Esophagus muscularis mucosa (tissue), 4 donors: ENCODE measurements around the gene LARGE1. TPM values are rescaled to one million over a fixed set of nuclear protein-coding genes. Genes with fewer than 3 reads are reported as not detected.

ENCODE experiments used
- DNase-seq: peaks from one replicate; pipeline ENCODE4 v3.0.0-alpha.2; 2017; ENCODE audit errors: extremely low spot score
- H3K27ac ChIP-seq, 4 donors: fragments of 200-600 bp; sonication (generic); replicated peaks in 1 of 4; 1 replicate in 3 of 4; 2 replicates in 1 of 4; pipeline ENCODE4 v1.5.1; 2016 to 2019; ENCODE audit warnings: mild to moderate bottlenecking in 1 of 4
- H3K27me3 ChIP-seq, 4 donors: fragments of 200-600 bp; sonication (generic); one replicate each; pipeline versions ENCODE4 v1.5.1 to v1.6.0; 2016 to 2019
- H3K36me3 ChIP-seq, 4 donors: fragments of 200-600 bp; sonication (generic); one replicate each; pipeline ENCODE4 v1.5.1; 2016 to 2019
- H3K4me1 ChIP-seq, 4 donors: fragments of 200-600 bp; sonication (generic); one replicate each; pipeline ENCODE4 v1.5.1; 2016 to 2019
- H3K4me3 ChIP-seq, 4 donors: fragments of 200-600 bp; sonication (generic); 1 replicate in 2 of 4; 2 replicates in 2 of 4; pipeline ENCODE4 v1.5.1; 2016 to 2019; ENCODE audit warnings: mild to moderate bottlenecking in 4 of 4, moderate library complexity in 1 of 4
- H3K9me3 ChIP-seq, 4 donors: fragments of 200-600 bp; sonication (generic); 1 replicate in 3 of 4; 2 replicates in 1 of 4; pipeline ENCODE4 v1.5.1; 2016 to 2019
- CTCF ChIP-seq, 3 experiments: fragments of 200-600 bp in 2 of 3; fragments of 450-650 bp in 1 of 3; sonication (generic) in 2 of 3; IDR thresholded peaks; one replicate each; pipeline ENCODE4 v1.5.1; 2017 to 2019; ENCODE audit warnings: antibody characterized with exemption in 3 of 3, mild to moderate bottlenecking in 2 of 3, moderate library complexity in 1 of 3
- EP300 ChIP-seq: sonication (generic); formaldehyde crosslinking; IDR thresholded peaks from one replicate; pipeline ENCODE4 v1.6.1; 2017; ENCODE audit warnings: antibody characterized with exemption
- POLR2A ChIP-seq: fragments of 450-650 bp; IDR thresholded peaks from one replicate; pipeline ENCODE4 v1.6.1; 2017; ENCODE audit warnings: antibody characterized with exemption, moderate library complexity, mild to moderate bottlenecking, low read depth
- POLR2AphosphoS5 ChIP-seq, 2 donors: sonication (generic); formaldehyde crosslinking; IDR thresholded peaks; one replicate each; pipeline ENCODE4 v1.6.1; 2017; ENCODE audit warnings: antibody characterized with exemption in 2 of 2
- WGBS: methylation state at CpG from one replicate; pipeline ENCODE4 v1.1.5; 2018; 5-methylcytosine and 5-hydroxymethylcytosine counted together
- intact Hi-C: fragments of 100-400 bp; cut with DNase I; formaldehyde crosslinking; loops from one replicate; pipeline ENCODE4 v1.15.1; 2023
- total RNA-seq, 4 donors: library from RNA; depleted of rRNA; stranded (reverse); fragments of >200 nt; gene quantifications; one replicate each; pipeline versions ENCODE4 v1.1.0 to v1.2.1, GENCODE V29; 2016

LARGE1 gene
- total RNA-seq, 4 donors from 2014 or later = 29.9 to 48.4 (median 32.4) TPM

GRCh38 chr22:33828302-33828701 lies 92.0 kb downstream of the LARGE1 start:
- Histone ChIP-seq H3K27ac (no peak overlapping the region), H3K4me3 (no peak overlapping the region), H3K36me3 (no peaks in the 10 kb centered on the region), H3K9me3 (no peaks in the 10 kb centered on the region), H3K4me1 (peaks cover 30 to 55% (median 46%) of the 10 kb centered on the region in 4 donors), H3K27me3 (no peaks in the 10 kb centered on the region)
- no peak for DNase-seq
- intact Hi-C loops = no loop called here
- 82% methylated on average over 3 of the region's 3 CpGs for WGBS
- no peak for TF ChIP-seq POLR2AphosphoS5 (IDR thresholded peaks at IDR 0.05)
- TF ChIP-seq CTCF (IDR thresholded peaks at IDR 0.05) = no peak
- no peak for TF ChIP-seq POLR2A
- no peak for TF ChIP-seq EP300

GRCh38 chr22:33825761-33826160 lies 94.5 kb downstream of the LARGE1 start:
- peak overlapping the region in 3 of 4 donors; percentile 19 to 55 (median 45) for H3K27ac ChIP-seq

GRCh38 chr22:33823552-33823951 lies 96.7 kb downstream of the LARGE1 start:
- Histone ChIP-seq H3K27ac (no peak overlapping the region), H3K4me1 (peaks cover 24 to 60% (median 57%) of the 10 kb centered on the region in 4 donors), H3K4me3 (no peak overlapping the region), H3K27me3 (no peaks in the 10 kb centered on the region), H3K9me3 (no peaks in the 10 kb centered on the region), H3K36me3 (no peaks in the 10 kb centered on the region)
- TF ChIP-seq POLR2AphosphoS5 (IDR thresholded peaks at IDR 0.05) = no peak
- no peak for TF ChIP-seq POLR2A
- 87% methylated on average over 5 of the region's 8 CpGs for WGBS
- DNase-seq = no peak
- intact Hi-C loops = loop anchor here (5.0 kb wide), 1 partner anchor 94 kb away; no protein-coding TSS in a partner anchor

More at GRCh38 chr22:33825761-33826160, 94.5 kb downstream of the LARGE1 start:
- no peak overlapping the region for H3K4me3 ChIP-seq
- no peak for DNase-seq
- TF ChIP-seq EP300 (no peak), POLR2A (no peak), CTCF (IDR thresholded peaks at IDR 0.05) (no peak), POLR2AphosphoS5 (IDR thresholded peaks at IDR 0.05) (no peak)
- WGBS = 96% methylated on average over 5 of the region's 5 CpGs
- no peaks in the 10 kb centered on the region for H3K9me3 ChIP-seq
- intact Hi-C loops = no loop called here
- H3K36me3 ChIP-seq = no peaks in the 10 kb centered on the region
- H3K27me3 ChIP-seq = no peaks in the 10 kb centered on the region
- H3K4me1 ChIP-seq = peaks cover 29 to 62% (median 57%) of the 10 kb centered on the region in 4 donors

- no peaks in the 10 kb centered on the region for H3K27me3 ChIP-seq
- peak overlapping the region in 1 of 4 donors; percentile 45 for H3K27ac ChIP-seq
- 36% methylated on average over 4 of the region's 4 CpGs for WGBS
- intact Hi-C loops = loop anchor here (5.0 kb wide), 1 partner anchor 96 kb away; no protein-coding TSS in a partner anchor
- no peaks in the 10 kb centered on the region for H3K9me3 ChIP-seq
- peaks cover 24 to 56% (median 53%) of the 10 kb centered on the region in 4 donors for H3K4me1 ChIP-seq
- no peaks in the 10 kb centered on the region for H3K36me3 ChIP-seq
- no peak for DNase-seq
- TF ChIP-seq POLR2AphosphoS5 (IDR thresholded peaks at IDR 0.05) = peak in 1 of 2 donors; percentile 40
- no peak for TF ChIP-seq EP300
- TF ChIP-seq POLR2A = no peak
- TF ChIP-seq CTCF (IDR thresholded peaks at IDR 0.05) = no peak
- no peak overlapping the region for H3K4me3 ChIP-seq
These were observed 99.0 kb downstream of the LARGE1 start for GRCh38 chr22:33821290-33821689.

- no peaks in the 10 kb centered on the region for H3K36me3 ChIP-seq
- DNase-seq = no peak
- H3K27ac ChIP-seq = no peak overlapping the region
- 87% methylated on average over 3 of the region's 3 CpGs for whole genome bisulfite sequencing
- no peaks in the 10 kb centered on the region for H3K9me3 ChIP-seq
- no peak for TF ChIP-seq EP300
- no peak for TF ChIP-seq POLR2A
- TF ChIP-seq CTCF (IDR thresholded peaks at IDR 0.05) = no peak
- TF ChIP-seq POLR2AphosphoS5 (IDR thresholded peaks at IDR 0.05) = no peak
- H3K4me1 ChIP-seq = peaks cover 13 to 41% (median 38%) of the 10 kb centered on the region in 4 donors
- H3K4me3 ChIP-seq = no peak overlapping the region
- intact Hi-C loops = loop anchor here (5.0 kb wide), 1 partner anchor 98 kb away; no protein-coding TSS in a partner anchor
- H3K27me3 ChIP-seq = no peaks in the 10 kb centered on the region
These were observed 100.5 kb downstream of the LARGE1 start for GRCh38 chr22:33819743-33820142.
